ENCODE measurements around the gene COG5.

DNA sequence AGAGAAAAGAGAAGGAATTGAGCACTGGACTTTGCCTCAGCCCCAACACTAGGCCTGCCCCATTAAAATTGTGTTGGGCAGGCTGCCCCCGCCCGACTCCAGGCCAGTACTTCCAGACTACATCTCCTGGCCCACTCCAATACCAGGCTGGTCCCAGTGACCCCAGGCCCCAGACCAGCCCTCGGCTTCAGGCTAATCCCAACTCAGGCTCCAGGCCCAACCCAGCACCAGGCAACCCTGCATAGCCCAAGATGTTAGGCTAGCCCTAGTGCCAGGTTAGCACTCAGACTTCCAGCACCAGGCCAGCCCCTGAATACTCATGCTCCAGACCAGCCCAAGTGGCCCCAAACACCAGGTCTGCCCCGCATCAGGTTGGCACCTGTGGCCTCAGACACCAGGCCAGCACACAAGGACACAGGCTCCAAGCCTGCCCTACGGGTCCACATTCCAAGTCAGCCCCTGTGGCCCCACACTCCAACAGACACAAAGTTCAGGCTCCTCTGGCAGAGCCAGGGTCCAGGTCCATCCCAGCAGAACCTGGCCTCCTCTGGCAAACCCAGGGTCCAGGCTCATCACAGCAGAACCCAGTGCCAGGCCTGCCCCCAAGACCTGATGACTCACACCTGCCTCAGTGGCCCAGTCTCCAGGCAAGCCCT lies 20.3 kb downstream of the COG5 start:
- TF ChIP-seq, protein P1, sequence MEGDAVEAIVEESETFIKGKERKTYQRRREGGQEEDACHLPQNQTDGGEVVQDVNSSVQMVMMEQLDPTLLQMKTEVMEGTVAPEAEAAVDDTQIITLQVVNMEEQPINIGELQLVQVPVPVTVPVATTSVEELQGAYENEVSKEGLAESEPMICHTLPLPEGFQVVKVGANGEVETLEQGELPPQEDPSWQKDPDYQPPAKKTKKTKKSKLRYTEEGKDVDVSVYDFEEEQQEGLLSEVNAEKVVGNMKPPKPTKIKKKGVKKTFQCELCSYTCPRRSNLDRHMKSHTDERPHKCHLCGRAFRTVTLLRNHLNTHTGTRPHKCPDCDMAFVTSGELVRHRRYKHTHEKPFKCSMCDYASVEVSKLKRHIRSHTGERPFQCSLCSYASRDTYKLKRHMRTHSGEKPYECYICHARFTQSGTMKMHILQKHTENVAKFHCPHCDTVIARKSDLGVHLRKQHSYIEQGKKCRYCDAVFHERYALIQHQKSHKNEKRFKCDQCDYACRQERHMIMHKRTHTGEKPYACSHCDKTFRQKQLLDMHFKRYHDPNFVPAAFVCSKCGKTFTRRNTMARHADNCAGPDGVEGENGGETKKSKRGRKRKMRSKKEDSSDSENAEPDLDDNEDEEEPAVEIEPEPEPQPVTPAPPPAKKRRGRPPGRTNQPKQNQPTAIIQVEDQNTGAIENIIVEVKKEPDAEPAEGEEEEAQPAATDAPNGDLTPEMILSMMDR (IDR thresholded peaks at IDR 0.05; ENCODE audit: low read length), result no peak
- TF ChIP-seq EZH2 (IDR thresholded peaks at IDR 0.05; ENCODE audit: borderline replicate concordance, low read length), result no peak
